Mononuclear cell (primary cell): ENCODE results near the gene GRIK4. TPM values are rescaled to one million over a fixed set of nuclear protein-coding genes. Genes with fewer than 3 reads are reported as not detected.

Experiments used
- H3K27me3 ChIP-seq: 2 replicates; pipeline ENCODE4 v1.6.0; 2011; ENCODE audit warnings: low read length, control low read depth; ENCODE audit not compliant: insufficient read depth
- H3K4me1 ChIP-seq: 2 replicates; pipeline ENCODE4 v1.5.1; 2011; ENCODE audit warnings: mild to moderate bottlenecking, low read length, control low read depth; ENCODE audit not compliant: insufficient read depth
- H3K4me3 ChIP-seq: 2 replicates; pipeline ENCODE4 v1.5.1; 2011; ENCODE audit warnings: mild to moderate bottlenecking, low read length, moderate library complexity
- H3K9me3 ChIP-seq: 2 replicates; pipeline ENCODE4 v1.5.1; 2011; ENCODE audit warnings: low read depth, mild to moderate bottlenecking, control low read depth, low read length
- total RNA-seq: library from RNA; depleted of rRNA; stranded (reverse); fragments of >200 nt; gene quantifications from one replicate; pipeline ENCODE4 v1.2.3, GENCODE V29; 2012

GRIK4 gene
- total RNA-seq, 1 donor, result 0.21 TPM

DNA sequence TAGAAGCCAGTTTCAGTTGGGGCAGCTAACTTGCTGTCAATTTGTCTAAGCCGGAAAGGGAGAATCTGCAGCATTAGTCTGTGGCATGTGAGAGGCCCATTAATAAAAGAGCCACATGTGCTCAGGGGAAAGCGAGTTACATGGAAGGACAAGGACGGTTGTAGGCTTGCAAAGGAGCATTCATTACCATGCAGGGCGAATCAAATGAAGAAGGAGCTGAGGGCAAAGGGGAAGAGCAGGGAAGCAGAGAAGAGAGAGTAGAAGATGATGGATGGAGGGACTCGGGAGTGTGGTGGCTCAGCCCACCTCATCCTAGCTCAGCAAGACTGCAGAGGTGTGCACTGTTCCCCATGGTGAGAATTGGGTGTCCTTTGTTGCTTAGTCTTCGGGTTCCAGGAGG is 359.6 kb downstream of the GRIK4 start:
- Histone ChIP-seq H3K4me3 (no peak overlapping the region), H3K9me3 (no peaks in the 10 kb centered on the region), H3K27me3 (no peaks in the 10 kb centered on the region), H3K4me1 (peaks cover 4% of the 10 kb centered on the region)

DNA sequence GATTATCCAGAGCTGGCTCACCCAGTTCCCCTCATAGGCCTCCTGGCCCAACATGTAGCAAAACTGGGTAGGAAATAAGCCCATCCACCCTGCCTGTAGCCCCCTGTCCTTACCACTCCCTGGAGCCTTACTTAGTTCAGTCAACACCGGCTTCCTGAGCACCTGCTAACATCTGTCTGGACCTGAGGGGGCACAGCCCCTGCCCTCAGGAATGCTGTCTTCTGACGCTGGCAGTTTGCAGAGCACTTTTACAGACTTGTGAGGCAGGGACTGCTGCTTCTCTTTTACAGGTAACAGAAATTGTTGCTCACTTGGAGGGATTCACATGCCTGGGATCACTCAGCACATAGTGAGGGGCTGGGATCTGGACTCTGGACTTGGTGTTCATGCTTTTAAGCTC is 360.4 kb downstream of the GRIK4 start:
- Histone ChIP-seq H3K9me3 (no peaks in the 10 kb centered on the region), H3K4me3 (no peak overlapping the region), H3K4me1 (peaks cover 4% of the 10 kb centered on the region), H3K27me3 (no peaks in the 10 kb centered on the region)

DNA sequence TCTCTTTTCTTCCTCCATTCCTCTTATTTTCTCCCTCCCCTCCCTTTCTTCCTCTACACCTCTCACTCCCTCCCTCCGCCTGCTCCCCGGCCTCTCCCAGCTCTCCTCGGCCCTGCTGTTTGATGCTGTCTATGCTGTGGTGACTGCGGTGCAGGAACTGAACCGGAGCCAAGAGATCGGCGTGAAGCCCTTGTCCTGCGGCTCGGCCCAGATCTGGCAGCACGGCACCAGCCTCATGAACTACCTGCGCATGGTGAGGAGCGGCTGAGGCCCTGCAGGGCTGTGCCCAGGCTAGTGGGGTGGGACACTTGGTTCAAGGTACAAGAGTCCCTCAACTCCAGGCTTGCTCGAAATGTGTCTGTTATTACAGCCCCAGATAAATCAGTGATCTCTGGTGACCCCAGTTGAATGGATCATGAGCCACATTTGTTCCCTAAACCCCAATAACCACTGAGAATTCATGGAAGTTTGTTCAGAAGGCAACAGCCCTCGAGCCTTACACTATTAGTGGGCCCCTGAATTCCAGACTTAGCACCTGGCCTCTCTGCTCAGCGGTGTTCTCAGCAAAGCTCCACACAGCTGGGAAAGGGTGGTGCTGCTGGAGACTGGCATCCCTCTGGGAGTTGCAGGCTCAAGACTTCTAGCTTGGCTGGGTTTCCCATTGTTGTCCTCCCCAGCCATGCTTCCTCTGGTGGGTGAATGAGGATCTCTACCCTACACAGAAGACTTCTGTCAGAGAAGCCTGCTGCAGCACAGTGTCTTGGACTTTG is 362.6 kb downstream of the GRIK4 start:
- Histone ChIP-seq H3K4me3 (no peak overlapping the region), H3K4me1 (peaks cover 4% of the 10 kb centered on the region), H3K27me3 (no peaks in the 10 kb centered on the region), H3K9me3 (no peaks in the 10 kb centered on the region)

- H3K4me1 ChIP-seq, result no peaks in the 10 kb centered on the region
- no peaks in the 10 kb centered on the region for H3K27me3 ChIP-seq
- H3K9me3 ChIP-seq, result no peaks in the 10 kb centered on the region
- no peak overlapping the region for H3K4me3 ChIP-seq
These were observed 364.4 kb downstream of the GRIK4 start for GRCh38 chr11:120875986-120876385.

DNA sequence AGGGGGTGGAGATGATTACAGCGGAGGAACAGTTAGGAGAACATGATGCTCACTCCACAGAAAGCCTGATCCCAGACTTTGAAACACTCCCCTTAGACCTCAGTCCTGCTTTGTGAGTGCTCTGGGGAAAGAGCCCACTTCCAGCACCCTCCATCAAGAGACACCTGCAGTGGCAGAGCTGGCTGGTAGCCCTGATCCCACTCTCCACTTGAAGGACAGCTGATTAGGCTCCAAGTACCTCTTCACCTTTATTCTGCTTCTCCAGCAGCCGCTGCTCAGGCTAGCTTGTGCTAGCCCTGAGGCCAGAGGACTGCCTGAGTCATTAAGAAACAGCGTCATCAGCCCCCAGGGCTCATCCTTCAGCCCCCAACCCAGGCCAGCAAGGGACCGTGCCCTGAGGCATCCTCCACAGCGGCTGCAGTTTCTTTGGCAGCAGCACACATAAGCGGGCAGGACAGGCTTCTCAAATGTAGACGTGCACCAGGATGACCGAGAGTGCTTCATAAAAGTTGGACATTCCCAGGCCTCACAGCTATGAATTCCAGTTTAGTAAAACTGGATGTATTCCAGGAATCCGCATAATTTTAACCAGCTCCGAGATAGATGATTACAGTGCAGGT is 366.3 kb downstream of the GRIK4 start:
- H3K9me3 ChIP-seq, result no peaks in the 10 kb centered on the region
- H3K4me1 ChIP-seq, result no peaks in the 10 kb centered on the region
- H3K27me3 ChIP-seq, result no peaks in the 10 kb centered on the region
- no peak overlapping the region for H3K4me3 ChIP-seq

- Histone ChIP-seq H3K9me3 (no peaks in the 10 kb centered on the region), H3K4me1 (no peaks in the 10 kb centered on the region), H3K27me3 (no peaks in the 10 kb centered on the region), H3K4me3 (no peak overlapping the region)
These were observed 367.2 kb downstream of the GRIK4 start for GRCh38 chr11:120878781-120879180.

DNA sequence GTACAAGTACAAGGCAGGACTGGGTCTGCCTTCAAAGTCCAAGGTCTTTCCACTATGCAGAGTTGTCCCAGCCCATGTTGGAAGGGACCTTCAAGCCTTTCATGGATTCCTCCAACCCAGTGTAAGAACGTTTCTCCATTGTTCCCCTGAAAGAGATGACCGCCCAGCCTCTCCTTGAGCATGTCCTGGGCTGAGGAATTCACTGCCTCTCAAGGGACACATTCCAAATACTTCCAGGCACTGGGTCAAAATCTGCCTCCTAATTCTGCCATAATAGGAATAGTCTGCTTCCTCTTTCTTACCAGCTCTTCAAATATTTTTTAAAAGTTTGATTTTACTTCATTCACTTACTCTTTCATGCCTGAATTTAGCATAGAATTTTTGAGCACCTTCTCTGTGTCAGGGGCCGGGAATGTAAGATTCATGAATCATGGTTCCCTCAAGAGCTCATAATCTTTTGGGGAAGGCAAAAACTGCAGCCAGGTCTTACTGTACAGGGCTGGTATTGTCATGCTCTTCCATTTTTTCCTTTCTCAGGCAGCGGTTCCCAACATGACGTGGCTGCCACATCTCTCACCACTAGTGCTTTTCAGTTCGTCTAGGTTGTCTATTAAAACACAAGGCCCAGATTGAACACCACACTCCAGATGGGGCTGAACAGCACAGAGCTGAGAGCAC is 369.1 kb downstream of the GRIK4 start:
- Histone ChIP-seq H3K4me1 (no peaks in the 10 kb centered on the region), H3K4me3 (no peak overlapping the region), H3K9me3 (no peaks in the 10 kb centered on the region), H3K27me3 (no peaks in the 10 kb centered on the region)

- Histone ChIP-seq H3K9me3 (no peaks in the 10 kb centered on the region), H3K4me3 (no peak overlapping the region), H3K4me1 (no peaks in the 10 kb centered on the region), H3K27me3 (no peaks in the 10 kb centered on the region)
These were observed 370.0 kb downstream of the GRIK4 start for GRCh38 chr11:120881596-120881995.

DNA sequence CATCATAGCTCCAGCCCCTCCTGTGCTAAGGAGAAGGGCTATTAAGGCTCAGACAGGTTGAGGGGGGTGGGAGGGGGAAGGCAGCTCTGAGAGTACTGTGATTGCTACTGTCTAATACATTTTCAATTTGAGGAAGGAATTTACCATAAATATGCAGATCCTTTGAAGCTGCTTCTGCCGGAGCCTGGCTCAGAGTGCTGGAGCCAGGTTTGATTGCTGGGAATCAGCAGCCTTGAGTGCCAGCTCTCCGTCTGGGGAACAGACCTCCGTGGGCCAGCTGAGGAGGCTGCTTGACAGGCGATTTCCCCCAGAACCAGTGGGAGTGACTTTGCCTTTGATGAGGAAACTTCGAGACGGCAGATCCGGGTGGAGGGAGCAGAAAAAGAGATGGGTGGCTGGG is 370.6 kb downstream of the GRIK4 start:
- Histone ChIP-seq H3K4me3 (no peak overlapping the region), H3K4me1 (no peaks in the 10 kb centered on the region), H3K27me3 (no peaks in the 10 kb centered on the region), H3K9me3 (no peaks in the 10 kb centered on the region)

DNA sequence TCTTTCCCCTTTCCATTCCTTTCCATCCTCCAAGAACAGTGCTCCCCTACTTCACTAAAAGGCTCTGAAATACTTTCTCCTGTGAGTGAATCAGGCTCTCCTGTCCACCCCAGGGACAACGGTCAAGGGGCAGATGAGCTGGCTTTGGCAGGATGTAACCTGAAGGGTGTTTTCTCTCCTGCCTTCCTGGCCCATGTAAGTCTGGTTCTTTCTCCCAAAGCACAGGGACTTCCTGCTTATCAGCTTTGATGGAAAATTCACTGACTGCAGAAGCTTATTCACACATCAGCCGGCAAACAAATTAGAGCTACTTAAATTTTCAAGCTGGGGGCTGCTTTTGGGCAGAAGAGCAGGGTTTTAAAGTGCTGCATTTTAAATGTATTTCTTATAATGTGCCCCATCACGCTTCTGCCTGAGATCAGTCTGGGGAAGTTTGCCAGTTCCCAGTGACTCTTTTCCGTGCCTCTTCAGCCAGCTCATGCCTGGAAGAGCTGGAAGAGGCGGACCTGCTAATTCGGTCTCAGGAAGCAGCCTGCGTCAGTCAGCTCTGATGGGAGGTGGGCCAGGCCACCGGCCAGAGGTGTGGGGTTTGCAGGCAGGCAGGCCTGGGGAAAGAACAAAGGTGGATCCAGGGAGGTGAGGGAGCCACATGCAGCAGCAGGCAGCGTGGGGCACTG is 372.0 kb downstream of the GRIK4 start:
- no peaks in the 10 kb centered on the region for H3K27me3 ChIP-seq

DNA sequence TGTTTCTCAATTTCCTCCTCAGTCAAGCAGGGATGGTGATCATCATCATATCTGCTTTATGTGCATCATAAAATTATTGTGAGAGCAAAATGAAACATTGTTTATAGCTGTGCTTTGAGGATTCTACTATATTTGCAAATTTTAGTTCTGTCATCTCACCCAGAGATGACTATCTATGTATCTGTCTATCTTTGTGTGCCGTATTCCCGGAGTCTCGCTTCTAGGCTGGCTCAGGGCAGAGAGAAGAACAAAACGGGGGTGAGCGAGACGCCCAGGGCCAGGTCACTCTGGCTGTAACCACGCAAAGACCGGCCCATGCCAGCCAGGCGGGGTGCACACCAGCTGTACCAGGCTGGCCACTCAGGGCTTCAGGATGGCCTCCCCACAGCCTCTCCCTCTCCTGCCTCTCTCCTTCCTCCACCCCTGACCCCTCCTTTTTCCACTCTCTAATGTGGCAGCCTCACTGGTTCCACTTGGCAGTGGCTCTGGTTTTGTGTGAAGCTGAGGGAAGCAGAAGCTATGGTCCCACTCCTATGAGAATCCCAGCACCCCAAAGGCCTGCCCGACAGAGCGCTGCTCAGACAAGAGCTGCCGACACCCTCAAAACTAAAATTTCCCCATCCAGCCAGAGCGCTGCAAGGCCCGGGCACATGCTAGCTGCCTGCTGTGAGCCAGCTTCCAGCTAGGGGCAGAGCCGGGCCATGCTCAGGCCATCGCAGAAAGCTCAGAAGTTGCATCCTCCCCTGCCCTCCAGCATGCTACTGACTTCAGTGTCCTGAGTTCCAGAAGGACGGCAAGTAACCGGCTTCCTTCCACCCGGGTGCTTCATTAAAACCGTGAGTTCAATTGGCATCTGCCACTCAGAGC is 372.8 kb downstream of the GRIK4 start:
- Histone ChIP-seq H3K4me3 (no peak overlapping the region), H3K9me3 (no peaks in the 10 kb centered on the region), H3K4me1 (no peaks in the 10 kb centered on the region), H3K27me3 (no peaks in the 10 kb centered on the region)

More for the DNA sequence above, 372.0 kb downstream of the GRIK4 start:
- no peaks in the 10 kb centered on the region for H3K4me1 ChIP-seq
- H3K4me3 ChIP-seq, result no peak overlapping the region
- no peaks in the 10 kb centered on the region for H3K9me3 ChIP-seq

DNA sequence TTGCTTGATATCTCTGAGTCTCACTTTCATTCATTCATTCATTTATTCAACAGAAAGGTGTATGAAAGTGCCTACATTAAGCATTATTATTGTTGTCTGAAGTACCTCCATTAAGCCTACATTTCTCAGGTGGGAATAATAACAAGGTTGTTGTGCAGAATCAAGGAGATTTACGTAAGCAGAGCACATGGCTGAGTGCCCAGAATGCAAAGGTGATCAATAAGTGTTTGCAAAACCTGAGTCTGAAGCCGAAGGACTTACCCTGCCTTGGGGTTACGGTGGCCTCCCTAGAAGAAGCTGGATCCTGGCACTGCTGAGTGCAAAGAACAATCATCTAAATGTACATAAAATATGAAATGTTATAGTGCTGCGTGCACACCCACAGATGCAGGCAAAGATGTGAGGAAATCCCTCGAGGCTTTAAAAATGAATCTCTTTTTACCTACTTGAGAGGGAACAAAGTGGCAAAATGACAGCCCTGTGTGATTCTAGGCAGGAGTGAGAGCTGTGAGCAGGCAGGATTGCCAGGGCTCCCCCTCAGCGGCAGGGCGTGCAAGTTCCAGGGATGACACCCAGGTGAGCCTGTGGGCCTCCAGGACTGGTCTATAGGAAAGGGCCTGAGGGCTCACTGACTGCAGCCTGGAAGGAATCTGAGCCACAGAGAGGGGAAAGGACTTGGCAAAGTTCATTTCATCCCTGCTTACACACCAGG is 379.2 kb downstream of the GRIK4 start:
- no peak overlapping the region for H3K4me3 ChIP-seq
- H3K9me3 ChIP-seq, result no peaks in the 10 kb centered on the region
- H3K27me3 ChIP-seq, result no peaks in the 10 kb centered on the region
- no peaks in the 10 kb centered on the region for H3K4me1 ChIP-seq

- no peak overlapping the region for H3K4me3 ChIP-seq
- H3K9me3 ChIP-seq, result no peaks in the 10 kb centered on the region
- H3K4me1 ChIP-seq, result no peaks in the 10 kb centered on the region
- H3K27me3 ChIP-seq, result no peaks in the 10 kb centered on the region
These were observed 382.1 kb downstream of the GRIK4 start for GRCh38 chr11:120893440-120894201.
